Ishikawa (cell line): ENCODE results near the gene CHRDL1.

Source experiments
- CEBPB ChIP-seq: IDR thresholded peaks from 2 replicates; pipeline ENCODE4 v1.6.1; 2012
- CREB1 ChIP-seq: IDR thresholded peaks from 2 replicates; pipeline ENCODE4 v1.6.1; 2012; ENCODE audit warnings: low read depth
- EGR1 ChIP-seq: IDR thresholded peaks from 2 replicates; pipeline ENCODE4 v1.6.1; 2012
- EP300 ChIP-seq: IDR thresholded peaks from 2 replicates; pipeline ENCODE4 v1.6.1; 2012; ENCODE audit warnings: borderline replicate concordance
- FOXM1 ChIP-seq: IDR thresholded peaks from 2 replicates; pipeline ENCODE4 v1.6.1; 2012; ENCODE audit warnings: low read depth, borderline replicate concordance
- NFIC ChIP-seq: IDR thresholded peaks from 2 replicates; pipeline ENCODE4 v1.6.1; 2012
- RAD21 ChIP-seq: IDR thresholded peaks from 2 replicates; pipeline ENCODE4 v1.6.1; 2012; ENCODE audit warnings: low read depth
- TAF1 ChIP-seq: IDR thresholded peaks from 2 replicates; pipeline ENCODE4 v1.6.1; 2012; ENCODE audit warnings: low read depth, mild to moderate bottlenecking
- TCF12 ChIP-seq: IDR thresholded peaks from 2 replicates; pipeline ENCODE4 v1.6.1; 2012; ENCODE audit warnings: low read depth
- TEAD4 ChIP-seq: IDR thresholded peaks from 2 replicates; pipeline ENCODE4 v1.6.1; 2012
- YY1 ChIP-seq: IDR thresholded peaks from 2 replicates; pipeline ENCODE4 v1.6.1; 2012; ENCODE audit warnings: low read depth
- ZBTB7A ChIP-seq: IDR thresholded peaks from 2 replicates; pipeline ENCODE4 v1.6.1; 2012; ENCODE audit warnings: low read depth
- TF ChIP-seq, protein P1 (sequence below): IDR thresholded peaks from 2 replicates; pipeline ENCODE4 v1.6.1; 2012
- TF ChIP-seq, protein P2 (sequence below): IDR thresholded peaks from 2 replicates; pipeline ENCODE4 v1.6.1; 2012; ENCODE audit warnings: low read depth, mild to moderate bottlenecking
- TF ChIP-seq, protein P3 (sequence below): IDR thresholded peaks from 2 replicates; pipeline ENCODE4 v1.6.1; 2012

Gene CHRDL1

DNA sequence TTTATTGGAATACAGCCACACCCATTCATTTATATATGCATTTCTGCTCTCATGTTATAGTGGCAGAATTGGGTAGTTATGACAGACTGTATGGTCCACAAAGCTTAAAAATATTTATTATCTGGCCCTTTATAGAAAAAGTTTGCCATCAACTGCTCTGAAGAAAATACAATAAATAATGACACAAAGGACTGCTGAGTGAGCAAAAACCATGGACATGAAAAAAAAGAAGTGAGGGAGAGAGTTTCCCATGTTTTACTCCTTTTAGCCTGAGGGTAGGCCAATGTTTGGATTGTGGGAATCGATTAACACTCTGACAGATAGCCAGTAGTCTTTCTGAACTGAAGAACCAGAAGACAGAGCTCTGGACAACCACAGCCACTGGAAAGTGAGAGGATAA, 149.2 kb downstream of the CHRDL1 start:
- no peak for TF ChIP-seq TAF1
- TF ChIP-seq, protein P1, sequence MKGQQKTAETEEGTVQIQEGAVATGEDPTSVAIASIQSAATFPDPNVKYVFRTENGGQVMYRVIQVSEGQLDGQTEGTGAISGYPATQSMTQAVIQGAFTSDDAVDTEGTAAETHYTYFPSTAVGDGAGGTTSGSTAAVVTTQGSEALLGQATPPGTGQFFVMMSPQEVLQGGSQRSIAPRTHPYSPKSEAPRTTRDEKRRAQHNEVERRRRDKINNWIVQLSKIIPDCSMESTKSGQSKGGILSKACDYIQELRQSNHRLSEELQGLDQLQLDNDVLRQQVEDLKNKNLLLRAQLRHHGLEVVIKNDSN = no peak
- no peak for TF ChIP-seq FOXM1
- TF ChIP-seq EP300 = no peak
- TF ChIP-seq CEBPB = no peak
- no peak for TF ChIP-seq CREB1
- no peak for TF ChIP-seq YY1
- TF ChIP-seq EGR1 = no peak
- TF ChIP-seq, protein P2, sequence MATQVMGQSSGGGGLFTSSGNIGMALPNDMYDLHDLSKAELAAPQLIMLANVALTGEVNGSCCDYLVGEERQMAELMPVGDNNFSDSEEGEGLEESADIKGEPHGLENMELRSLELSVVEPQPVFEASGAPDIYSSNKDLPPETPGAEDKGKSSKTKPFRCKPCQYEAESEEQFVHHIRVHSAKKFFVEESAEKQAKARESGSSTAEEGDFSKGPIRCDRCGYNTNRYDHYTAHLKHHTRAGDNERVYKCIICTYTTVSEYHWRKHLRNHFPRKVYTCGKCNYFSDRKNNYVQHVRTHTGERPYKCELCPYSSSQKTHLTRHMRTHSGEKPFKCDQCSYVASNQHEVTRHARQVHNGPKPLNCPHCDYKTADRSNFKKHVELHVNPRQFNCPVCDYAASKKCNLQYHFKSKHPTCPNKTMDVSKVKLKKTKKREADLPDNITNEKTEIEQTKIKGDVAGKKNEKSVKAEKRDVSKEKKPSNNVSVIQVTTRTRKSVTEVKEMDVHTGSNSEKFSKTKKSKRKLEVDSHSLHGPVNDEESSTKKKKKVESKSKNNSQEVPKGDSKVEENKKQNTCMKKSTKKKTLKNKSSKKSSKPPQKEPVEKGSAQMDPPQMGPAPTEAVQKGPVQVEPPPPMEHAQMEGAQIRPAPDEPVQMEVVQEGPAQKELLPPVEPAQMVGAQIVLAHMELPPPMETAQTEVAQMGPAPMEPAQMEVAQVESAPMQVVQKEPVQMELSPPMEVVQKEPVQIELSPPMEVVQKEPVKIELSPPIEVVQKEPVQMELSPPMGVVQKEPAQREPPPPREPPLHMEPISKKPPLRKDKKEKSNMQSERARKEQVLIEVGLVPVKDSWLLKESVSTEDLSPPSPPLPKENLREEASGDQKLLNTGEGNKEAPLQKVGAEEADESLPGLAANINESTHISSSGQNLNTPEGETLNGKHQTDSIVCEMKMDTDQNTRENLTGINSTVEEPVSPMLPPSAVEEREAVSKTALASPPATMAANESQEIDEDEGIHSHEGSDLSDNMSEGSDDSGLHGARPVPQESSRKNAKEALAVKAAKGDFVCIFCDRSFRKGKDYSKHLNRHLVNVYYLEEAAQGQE = no peak
- TF ChIP-seq RAD21 = no peak
- TF ChIP-seq ZBTB7A = no peak
- no peak for TF ChIP-seq TEAD4
- no peak for TF ChIP-seq TCF12
- TF ChIP-seq, protein P3, sequence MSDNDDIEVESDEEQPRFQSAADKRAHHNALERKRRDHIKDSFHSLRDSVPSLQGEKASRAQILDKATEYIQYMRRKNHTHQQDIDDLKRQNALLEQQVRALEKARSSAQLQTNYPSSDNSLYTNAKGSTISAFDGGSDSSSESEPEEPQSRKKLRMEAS = no peak
- no peak for TF ChIP-seq NFIC
